Liver (tissue), 9 donors: Measurements from ENCODE around the gene PJA1. TPM values are rescaled to one million over a fixed set of nuclear protein-coding genes. Genes with fewer than 3 reads are reported as not detected.

Source experiments
- DNase-seq: peaks from one replicate; pipeline ENCODE4 v3.0.0-alpha.2; 2017; ENCODE audit warnings: low spot score
- H3K27ac ChIP-seq, 2 donors: one replicate each; pipeline ENCODE4 v1.7.0; 2013; ENCODE audit warnings: inconsistent platforms in 2 of 2, low read length in 2 of 2, control low read depth in 1 of 2, low read depth in 1 of 2, mild to moderate bottlenecking in 1 of 2
- H3K27me3 ChIP-seq, 4 donors: one replicate each; pipeline versions ENCODE4 v1.6.1 to v1.7.0; 2013; ENCODE audit warnings: low read length in 3 of 4, inconsistent platforms in 1 of 4, mild to moderate bottlenecking in 1 of 4, moderate library complexity in 1 of 4; ENCODE audit not compliant: control insufficient read depth in 4 of 4, insufficient read depth in 4 of 4
- H3K36me3 ChIP-seq, 4 donors: one replicate each; pipeline versions ENCODE4 v1.6.1 to v1.7.0; 2013; ENCODE audit warnings: low read length in 3 of 4, mild to moderate bottlenecking in 3 of 4, low read depth in 1 of 4, moderate library complexity in 1 of 4; ENCODE audit not compliant: control insufficient read depth in 4 of 4, insufficient read depth in 3 of 4
- H3K4me1 ChIP-seq, 4 donors: one replicate each; pipeline versions ENCODE4 v1.6.1 to v1.7.0; 2013; ENCODE audit warnings: low read length in 3 of 4, mild to moderate bottlenecking in 3 of 4, moderate library complexity in 1 of 4; ENCODE audit not compliant: control insufficient read depth in 4 of 4, insufficient read depth in 4 of 4
- H3K4me3 ChIP-seq, 3 donors: one replicate each; pipeline versions ENCODE4 v1.6.1 to v1.7.0; 2013; ENCODE audit warnings: low read length in 3 of 3, control low read depth in 1 of 3, low read depth in 1 of 3, mild to moderate bottlenecking in 1 of 3
- H3K9ac ChIP-seq, 2 donors: one replicate each; pipeline ENCODE4 v1.7.0; 2013; ENCODE audit warnings: low read length in 2 of 2, mild to moderate bottlenecking in 2 of 2, moderate library complexity in 2 of 2, control low read depth in 1 of 2, low read depth in 1 of 2
- H3K9me3 ChIP-seq, 4 donors: one replicate each; pipeline versions ENCODE4 v1.6.1 to v1.7.0; 2013; ENCODE audit warnings: low read length in 3 of 4; ENCODE audit not compliant: control insufficient read depth in 4 of 4
- ATF3 ChIP-seq: IDR thresholded peaks from 2 replicates; pipeline ENCODE4 v1.6.1; 2016; ENCODE audit warnings: antibody characterized with exemption
- CTCF ChIP-seq: fragments of 150-350 bp; IDR thresholded peaks from 2 replicates; pipeline ENCODE4 v1.5.1; 2017; ENCODE audit warnings: improper control_type of control experiment, low read depth, low read length; ENCODE audit not compliant: missing input control
- EGR1 ChIP-seq, 2 donors: IDR thresholded peaks; 2 replicates each; pipeline ENCODE4 v1.6.1; 2016 to 2018; ENCODE audit warnings: antibody characterized with exemption in 2 of 2, low read depth in 2 of 2
- FOXA1 ChIP-seq: IDR thresholded peaks from 2 replicates; pipeline ENCODE4 v1.6.1; 2016; ENCODE audit warnings: antibody characterized with exemption
- FOXA2 ChIP-seq: IDR thresholded peaks from 2 replicates; pipeline ENCODE4 v1.6.1; 2016; ENCODE audit warnings: antibody characterized with exemption
- GABPA ChIP-seq, 2 donors: IDR thresholded peaks in 1 of 2; conservative IDR thresholded peaks in 1 of 2; 2 replicates each; pipeline ENCODE4 v1.6.1; 2016; ENCODE audit warnings: antibody characterized with exemption in 2 of 2, mild to moderate bottlenecking in 1 of 2, moderate library complexity in 1 of 2
- HNF4A ChIP-seq, 2 donors: conservative IDR thresholded peaks; 2 replicates each; pipeline ENCODE4 v1.6.1; 2016; ENCODE audit warnings: antibody characterized with exemption in 2 of 2, mild to moderate bottlenecking in 2 of 2
- HNF4G ChIP-seq: IDR thresholded peaks from 2 replicates; pipeline ENCODE4 v1.6.1; 2016; ENCODE audit warnings: antibody characterized with exemption
- JUND ChIP-seq, 2 donors: IDR thresholded peaks; 2 replicates each; pipeline ENCODE4 v1.6.1; 2016; ENCODE audit warnings: antibody characterized with exemption in 2 of 2
- MAX ChIP-seq: IDR thresholded peaks from 2 replicates; pipeline ENCODE4 v1.6.1; 2016; ENCODE audit warnings: antibody characterized with exemption
- NR2F2 ChIP-seq: IDR thresholded peaks from 2 replicates; pipeline ENCODE4 v1.6.1; 2016; ENCODE audit warnings: antibody characterized with exemption
- RAD21 ChIP-seq, 2 donors: IDR thresholded peaks; 2 replicates each; pipeline ENCODE4 v1.6.1; 2016; ENCODE audit warnings: antibody characterized with exemption in 2 of 2, mild to moderate bottlenecking in 2 of 2
- RXRA ChIP-seq, 2 donors: IDR thresholded peaks; 2 replicates each; pipeline ENCODE4 v1.6.1; 2017 to 2018; ENCODE audit warnings: antibody characterized with exemption in 2 of 2, mild to moderate bottlenecking in 1 of 2
- SP1 ChIP-seq: IDR thresholded peaks from 2 replicates; pipeline ENCODE4 v1.6.1; 2018; ENCODE audit warnings: antibody characterized with exemption, mild to moderate bottlenecking
- TAF1 ChIP-seq: conservative IDR thresholded peaks from 2 replicates; pipeline ENCODE4 v1.6.1; 2016; ENCODE audit warnings: antibody characterized with exemption, mild to moderate bottlenecking
- YY1 ChIP-seq: IDR thresholded peaks from 2 replicates; pipeline ENCODE4 v1.6.1; 2016; ENCODE audit warnings: antibody characterized with exemption, mild to moderate bottlenecking
- ZBTB33 ChIP-seq: IDR thresholded peaks from 2 replicates; pipeline ENCODE4 v1.6.1; 2016; ENCODE audit warnings: antibody characterized with exemption
- WGBS: extraction: QIAGEN DNeasy Blood & Tissue Kit; methylation state at CpG from one replicate; pipeline ENCODE4 v1.1.7; 2013; 5-methylcytosine and 5-hydroxymethylcytosine counted together
- polyA plus RNA-seq, 2 donors: library from polyadenylated mRNA; stranded (reverse) in 1 of 2; unstranded in 1 of 2; fragments of 200-250 nt in 1 of 2; fragments of >200 nt in 1 of 2; fragmentation: Nextera tagmentation in 1 of 2; extraction: Ambion mirVana in 1 of 2; gene quantifications; one replicate each; pipeline versions ENCODE4 v1.2.1 to v1.2.3, GENCODE V29; 2013 to 2015
- total RNA-seq, 2 donors: library from RNA; depleted of rRNA; stranded (reverse); fragments of >200 nt; gene quantifications; one replicate each; pipeline ENCODE4 v1.2.3, GENCODE V29; 2014
- donor health status: healthy.
- donor health status: healthy.
- donor health status: healthy.
- donor health status: healthy.
- donor health status: healthy.

Gene PJA1
- total and polyA plus RNA-seq, 4 donors, result 4.6 to 6.0 (median 5.0) TPM

- Histone ChIP-seq H3K4me3 (no peak overlapping the region), H3K27ac (no peak overlapping the region), H3K9me3 (no peaks in the 10 kb centered on the region), H3K27me3 (peaks cover 0 to 3% (median 0%) of the 10 kb centered on the region in 4 donors), H3K4me1 (peaks cover 0 to 4% (median 0%) of the 10 kb centered on the region in 4 donors), H3K9ac (no peak overlapping the region), H3K36me3 (no peaks in the 10 kb centered on the region)
- 89% methylated on average over 2 of the region's 2 CpGs for WGBS
- no peak for DNase-seq
- TF ChIP-seq RAD21 (IDR thresholded peaks at IDR 0.05) (no peak), FOXA2 (no peak), GABPA (IDR thresholded peaks at IDR 0.05 in 1 of 2, conservative IDR thresholded peaks at IDR 0.05 in 1 of 2) (no peak), ATF3 (no peak), FOXA1 (no peak)
Observed at GRCh38 chrX:69151866-69152284, 13.4 kb downstream of the PJA1 start.

GRCh38 chrX:69150281-69150960 lies 14.8 kb downstream of the PJA1 start:
- TF ChIP-seq CTCF (no peak), ATF3 (no peak), FOXA1 (no peak), NR2F2 (no peak), RAD21 (IDR thresholded peaks at IDR 0.05) (no peak), EGR1 (IDR thresholded peaks at IDR 0.05; ENCODE audit: low read depth in 2 of 2) (no peak), HNF4A (conservative IDR thresholded peaks at IDR 0.05) (no peak), GABPA (IDR thresholded peaks at IDR 0.05 in 1 of 2, conservative IDR thresholded peaks at IDR 0.05 in 1 of 2) (no peak), RXRA (IDR thresholded peaks at IDR 0.05) (no peak), TAF1 (no peak), JUND (IDR thresholded peaks at IDR 0.05) (no peak), SP1 (no peak), MAX (no peak), HNF4G (no peak), YY1 (no peak), ZBTB33 (no peak), FOXA2 (no peak)
- no peak overlapping the region for H3K4me3 ChIP-seq
- DNase-seq, result no peak
- WGBS, result 76% methylated on average over 12 of the region's 12 CpGs
- H3K27ac ChIP-seq, result no peak overlapping the region
- peaks cover 0 to 3% (median 0%) of the 10 kb centered on the region in 4 donors for H3K27me3 ChIP-seq
- H3K9ac ChIP-seq, result no peak overlapping the region
- H3K4me1 ChIP-seq, result peaks cover 0 to 4% (median 0%) of the 10 kb centered on the region in 4 donors
- no peaks in the 10 kb centered on the region for H3K36me3 ChIP-seq
- no peaks in the 10 kb centered on the region for H3K9me3 ChIP-seq
